ENCODE measurements around the gene IGSF8.

DNA sequence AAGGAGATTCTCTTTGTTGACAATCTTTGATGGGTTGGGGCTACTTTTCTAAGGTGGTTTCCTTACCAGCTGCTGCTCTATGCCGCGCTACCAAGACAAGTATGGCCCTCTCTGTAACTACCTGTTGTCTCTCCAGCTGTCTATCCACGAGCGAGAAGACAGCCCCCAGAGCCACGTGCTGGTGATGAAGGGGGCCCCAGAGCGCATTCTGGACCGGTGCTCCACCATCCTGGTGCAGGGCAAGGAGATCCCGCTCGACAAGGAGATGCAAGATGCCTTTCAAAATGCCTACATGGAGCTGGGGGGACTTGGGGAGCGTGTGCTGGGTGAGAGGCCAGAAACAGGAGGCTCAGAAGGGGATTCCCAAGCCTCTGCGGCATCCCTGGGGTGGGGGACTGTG is 31.5 kb upstream of the IGSF8 start:
- TF ChIP-seq CTCF (IDR thresholded peaks at IDR 0.05 in 8 of 11, conservative IDR thresholded peaks at IDR 0.05 in 3 of 11) (no peak), POLR2A (IDR thresholded peaks at IDR 0.05) (no peak)

Measured in spleen (tissue), 7 donors.